M059J (cell line): ENCODE data around the gene NUDT19. TPM values are rescaled to one million over a fixed set of nuclear protein-coding genes. Genes with fewer than 3 reads are reported as not detected.
A peak's percentile ranks its signal among the peaks of the same experiment; 100 is the strongest.
"Not testable (repeated sequence)": the region's sequence is repeated elsewhere in the genome, so short reads cannot be mapped to it uniquely, and the experiment has no call there.

Experiments used
- DNase-seq: peaks from one replicate; pipeline ENCODE4 v3.0.0-alpha.2; 2012; ENCODE audit warnings: low read depth
- total RNA-seq: library from RNA; depleted of rRNA; stranded (reverse); fragments of >200 nt; shearing (Covaris generic); gene quantifications from 2 replicates; pipeline ENCODE4 v1.2.3, GENCODE V29; 2014

Gene NUDT19
- total RNA-seq, 1 experiment from 2014 or later = 22.3 TPM

GRCh38 chr19:32708457-32708856, 16.8 kb downstream of the NUDT19 start:
- no peak for DNase-seq

- no peak for DNase-seq
Observed at GRCh38 chr19:32709032-32709431, 17.4 kb downstream of the NUDT19 start.

GRCh38 chr19:32711747-32712146, 20.1 kb downstream of the NUDT19 start:
- no peak for DNase-seq

- DNase-seq = not testable (repeated sequence)
Observed at GRCh38 chr19:32716203-32716602, 24.6 kb downstream of the NUDT19 start.

- no peak for DNase-seq
Observed at GRCh38 chr19:32717496-32717895, 25.9 kb downstream of the NUDT19 start.

GRCh38 chr19:32718286-32718685, 26.7 kb downstream of the NUDT19 start:
- no peak for DNase-seq

- DNase-seq = no peak
Observed at GRCh38 chr19:32719611-32720059, 28.0 kb downstream of the NUDT19 start, which contains the start of gene TDRD12. Gene TDRD12 (plus strand): TSS chr19:32719767. CDS start chr19:32720073, 306 bp downstream.

- no peak for DNase-seq
Observed at GRCh38 chr19:32720216-32720935, 28.8 kb downstream of the NUDT19 start.

GRCh38 chr19:32720936-32721250, 29.3 kb downstream of the NUDT19 start:
- DNase-seq = no peak

- no peak for DNase-seq
Observed at GRCh38 chr19:32735936-32736335, 44.3 kb downstream of the NUDT19 start.

GRCh38 chr19:32743021-32743420, 51.4 kb downstream of the NUDT19 start:
- DNase-seq = no peak

GRCh38 chr19:32743447-32743846, 51.8 kb downstream of the NUDT19 start:
- DNase-seq = no peak

GRCh38 chr19:32744555-32745325, 53.1 kb downstream of the NUDT19 start:
- DNase-seq = no peak

- DNase-seq = peak; percentile 17
Observed at GRCh38 chr19:32745594-32746251, 54.1 kb downstream of the NUDT19 start.

- peak; percentile 43 for DNase-seq
Observed at GRCh38 chr19:32746631-32747196, 55.1 kb downstream of the NUDT19 start.

GRCh38 chr19:32748497-32748896, 56.9 kb downstream of the NUDT19 start:
- DNase-seq = no peak

GRCh38 chr19:32748948-32749347, 57.3 kb downstream of the NUDT19 start:
- DNase-seq = no peak

GRCh38 chr19:32749361-32749760, 57.7 kb downstream of the NUDT19 start:
- no peak for DNase-seq

- no peak for DNase-seq
Observed at GRCh38 chr19:32750441-32751055, 58.9 kb downstream of the NUDT19 start.

- no peak for DNase-seq
Observed at GRCh38 chr19:32751066-32751465, 59.4 kb downstream of the NUDT19 start.

- no peak for DNase-seq
Observed at GRCh38 chr19:32757189-32757588, 65.6 kb downstream of the NUDT19 start.
